Transverse colon (tissue), 4 donors: ENCODE data around the gene SLC49A3.

ENCODE experiments used
- CTCF ChIP-seq, 5 experiments: fragments of 200-600 bp in 3 of 5; fragments of 450-650 bp in 2 of 5; sonication (generic) in 3 of 5; IDR thresholded peaks; 1 replicate in 2 of 5; 2 replicates in 3 of 5; pipeline ENCODE4 v1.5.1; 2016 to 2017; ENCODE audit warnings: antibody characterized with exemption in 5 of 5, inconsistent platforms in 3 of 5, mild to moderate bottlenecking in 2 of 5, moderate library complexity in 1 of 5
- EP300 ChIP-seq: sonication (generic); formaldehyde crosslinking; IDR thresholded peaks from one replicate; pipeline ENCODE4 v1.6.1; 2017; ENCODE audit warnings: antibody characterized with exemption, low read depth
- POLR2A ChIP-seq: fragments of 450-650 bp; IDR thresholded peaks from one replicate; pipeline ENCODE4 v1.6.1; 2016; ENCODE audit warnings: antibody characterized with exemption, mild to moderate bottlenecking, moderate library complexity
- POLR2AphosphoS5 ChIP-seq, 3 donors: sonication (generic); formaldehyde crosslinking; IDR thresholded peaks; one replicate each; pipeline ENCODE4 v1.6.1; 2016; ENCODE audit warnings: antibody characterized with exemption in 3 of 3

DNA sequence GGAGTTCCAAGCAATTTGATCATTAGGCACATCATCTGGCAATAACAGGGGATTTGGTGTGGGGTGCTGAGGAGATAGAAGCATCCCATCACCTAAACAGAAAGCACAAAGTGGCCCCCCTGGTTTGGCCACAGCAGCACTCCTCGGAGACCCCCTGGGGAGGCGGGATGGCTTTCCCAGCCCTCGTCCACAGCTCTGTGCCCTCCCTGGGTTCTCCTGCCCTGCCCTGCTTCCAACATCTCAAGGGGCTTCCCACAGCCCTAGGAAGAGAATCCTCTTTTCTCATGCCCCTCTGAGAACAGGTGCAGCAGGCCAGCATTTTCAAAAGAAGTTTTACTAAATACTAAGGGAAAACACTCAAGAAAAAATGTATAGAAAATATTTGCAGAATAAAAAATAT, 27.7 kb downstream of the SLC49A3 start:
- TF ChIP-seq CTCF (IDR thresholded peaks at IDR 0.05) (no peak), POLR2AphosphoS5 (IDR thresholded peaks at IDR 0.05) (no peak), POLR2A (no peak), EP300 (no peak)
